GM12801 (cell line): ENCODE measurements around the gene IRF3.

Experiments
- TF ChIP-seq, protein P1 (sequence below): IDR thresholded peaks from one replicate; pipeline ENCODE4 v1.5.1; 2011; ENCODE audit warnings: control low read depth; ENCODE audit not compliant: insufficient read length; ENCODE audit errors: extremely low read depth

IRF3 gene

DNA sequence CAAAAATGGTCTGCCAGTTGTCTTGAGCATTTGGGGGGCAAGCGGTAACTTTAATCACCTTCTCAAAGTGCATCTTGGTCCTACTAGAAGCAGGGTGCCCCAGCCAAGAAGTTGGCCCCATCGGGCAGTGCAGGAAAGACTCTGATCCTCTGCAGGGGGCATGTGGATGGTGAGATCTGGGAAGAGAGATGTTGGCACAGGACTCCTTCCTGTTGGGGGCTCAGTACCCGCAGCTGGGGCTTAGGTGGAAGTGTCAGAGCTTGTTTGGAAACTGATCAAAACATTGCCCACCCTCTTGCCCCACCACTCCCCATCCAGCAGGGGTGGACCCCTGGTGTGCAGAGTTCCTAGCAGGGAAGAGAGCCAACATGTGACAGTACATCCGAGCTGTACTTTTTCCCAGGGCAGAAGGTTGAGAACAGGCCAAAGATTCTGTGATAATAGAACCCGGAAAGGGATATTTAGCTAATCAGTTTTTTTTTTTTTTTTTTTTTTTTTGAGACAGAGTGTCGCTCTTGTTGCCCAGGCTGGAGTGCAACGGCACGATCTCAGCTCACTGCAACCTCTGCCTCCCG lies 34.6 kb downstream of the IRF3 start:
- TF ChIP-seq, protein P1, sequence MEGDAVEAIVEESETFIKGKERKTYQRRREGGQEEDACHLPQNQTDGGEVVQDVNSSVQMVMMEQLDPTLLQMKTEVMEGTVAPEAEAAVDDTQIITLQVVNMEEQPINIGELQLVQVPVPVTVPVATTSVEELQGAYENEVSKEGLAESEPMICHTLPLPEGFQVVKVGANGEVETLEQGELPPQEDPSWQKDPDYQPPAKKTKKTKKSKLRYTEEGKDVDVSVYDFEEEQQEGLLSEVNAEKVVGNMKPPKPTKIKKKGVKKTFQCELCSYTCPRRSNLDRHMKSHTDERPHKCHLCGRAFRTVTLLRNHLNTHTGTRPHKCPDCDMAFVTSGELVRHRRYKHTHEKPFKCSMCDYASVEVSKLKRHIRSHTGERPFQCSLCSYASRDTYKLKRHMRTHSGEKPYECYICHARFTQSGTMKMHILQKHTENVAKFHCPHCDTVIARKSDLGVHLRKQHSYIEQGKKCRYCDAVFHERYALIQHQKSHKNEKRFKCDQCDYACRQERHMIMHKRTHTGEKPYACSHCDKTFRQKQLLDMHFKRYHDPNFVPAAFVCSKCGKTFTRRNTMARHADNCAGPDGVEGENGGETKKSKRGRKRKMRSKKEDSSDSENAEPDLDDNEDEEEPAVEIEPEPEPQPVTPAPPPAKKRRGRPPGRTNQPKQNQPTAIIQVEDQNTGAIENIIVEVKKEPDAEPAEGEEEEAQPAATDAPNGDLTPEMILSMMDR = no peak

DNA sequence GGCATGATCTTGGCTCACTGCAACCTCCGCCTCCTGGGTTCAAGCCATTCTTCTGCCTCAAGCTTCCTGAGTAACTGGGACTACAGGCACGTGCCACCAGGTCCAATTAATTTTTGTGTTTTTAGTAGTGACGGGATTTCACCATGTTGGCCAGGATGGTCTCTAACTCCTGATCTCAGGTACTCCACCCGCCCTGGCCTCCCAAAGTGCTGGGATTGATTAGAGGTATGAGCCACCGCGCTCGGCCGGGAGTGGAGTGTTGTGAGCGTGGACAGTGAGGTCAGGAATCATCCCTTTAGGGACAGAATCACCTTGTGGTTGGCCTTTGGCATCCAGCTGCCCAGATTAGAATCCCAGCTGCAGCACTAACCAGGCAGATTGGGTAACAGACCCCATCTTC lies 36.0 kb downstream of the IRF3 start:
- TF ChIP-seq, protein P1 = no peak

DNA sequence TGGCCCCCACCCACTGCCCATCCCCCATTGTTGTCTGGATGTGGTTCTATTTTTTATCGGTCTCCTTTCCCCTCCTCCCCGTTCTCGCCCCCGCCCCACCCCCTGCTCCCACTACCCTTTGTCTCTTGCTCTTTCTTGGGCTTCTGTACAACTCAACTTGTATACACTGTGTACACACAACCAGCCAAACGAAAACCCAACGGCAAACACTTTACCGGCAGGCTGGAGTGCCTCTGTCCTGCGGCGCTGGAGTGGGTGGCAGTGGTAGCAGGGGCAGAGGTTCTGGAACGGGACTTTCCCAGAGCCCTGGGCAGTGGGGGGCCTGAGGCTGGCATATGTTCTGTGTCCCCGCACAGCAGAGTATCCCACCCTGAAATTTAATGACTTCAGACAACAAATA lies 39.4 kb downstream of the IRF3 start:
- TF ChIP-seq, protein P1 = no peak

DNA sequence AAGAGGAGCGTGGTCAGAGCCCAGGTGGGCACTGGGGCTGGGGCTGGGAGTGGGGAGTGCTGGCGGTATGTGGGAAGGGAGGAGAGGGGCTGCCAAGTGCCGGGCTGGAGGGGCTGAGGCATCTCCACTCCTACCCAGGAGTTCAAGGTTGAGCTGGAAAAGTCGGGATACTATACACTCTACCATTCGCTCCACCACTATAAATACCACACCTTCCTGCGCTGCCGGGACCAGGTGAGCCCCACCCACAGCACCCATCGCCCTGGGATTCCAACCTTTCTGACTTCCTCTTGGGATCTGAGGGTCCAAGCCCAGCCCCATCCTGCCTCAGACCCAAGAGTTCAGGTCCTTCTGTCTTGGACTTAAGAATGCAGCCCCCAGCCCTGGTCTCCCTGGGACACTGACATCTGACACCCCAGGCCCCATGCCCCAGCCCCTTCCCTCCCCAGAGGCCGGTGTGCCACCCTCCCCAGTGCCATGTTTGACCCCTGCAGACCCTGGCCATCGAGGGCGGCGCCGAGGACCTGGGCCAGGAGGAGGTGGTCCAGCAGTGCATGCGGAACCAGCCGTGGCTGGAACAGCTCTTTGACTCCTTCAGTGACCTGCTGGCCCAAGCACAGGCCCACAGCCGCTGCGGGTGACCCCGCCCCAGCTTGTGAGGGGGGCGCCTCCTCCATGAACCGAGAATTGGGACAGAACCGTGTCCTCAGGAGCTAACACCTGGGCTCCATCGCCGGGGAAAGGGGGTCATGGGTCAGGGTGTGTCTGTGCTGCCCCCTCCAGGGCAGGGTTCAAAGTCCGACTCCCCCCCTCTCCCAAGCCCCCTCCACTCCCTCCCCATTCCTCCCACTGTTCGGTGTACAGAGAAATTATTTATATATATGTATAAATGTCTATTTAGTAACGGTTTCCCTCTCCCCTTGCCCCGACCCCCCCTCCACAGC lies 40.4 kb downstream of the IRF3 start:
- TF ChIP-seq, protein P1 = no peak

DNA sequence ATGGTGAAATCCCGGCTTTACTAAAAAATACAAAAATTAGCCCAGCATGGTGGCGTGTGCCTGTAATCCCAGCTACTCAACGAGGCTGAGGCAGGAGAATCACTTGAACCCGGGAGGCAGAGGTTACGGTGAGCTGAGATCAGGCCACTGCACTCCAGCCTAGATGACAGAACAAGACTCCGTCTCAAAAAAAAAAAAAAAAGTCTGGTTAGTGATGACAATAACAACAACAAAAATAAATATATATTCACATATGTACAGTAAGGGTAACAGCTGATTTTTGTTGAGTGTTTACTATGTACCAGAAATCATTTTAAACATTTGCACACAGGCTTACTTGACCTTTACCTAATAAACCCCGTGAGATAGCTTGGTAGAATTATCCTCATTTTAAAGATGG lies 48.7 kb downstream of the IRF3 start:
- TF ChIP-seq, protein P1 = no peak

DNA sequence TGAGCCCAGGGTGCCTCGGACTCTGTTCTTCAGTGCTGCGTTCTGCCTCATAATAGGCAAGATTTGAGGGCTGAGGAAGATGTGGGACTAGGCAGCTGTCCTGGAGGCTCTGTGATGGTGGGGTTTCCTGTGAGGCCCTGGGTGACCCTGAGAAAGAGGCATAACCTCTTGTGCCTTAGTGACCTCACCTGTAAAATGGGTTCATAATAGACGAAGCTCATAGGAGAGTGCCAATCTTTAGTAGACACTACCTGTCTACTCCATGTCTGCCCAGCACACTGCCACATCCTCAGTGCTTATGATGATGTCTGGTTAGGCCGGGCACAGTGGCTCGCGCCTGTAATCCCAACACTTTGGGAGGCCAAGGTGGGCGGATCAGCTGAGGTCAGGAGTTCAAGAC lies 49.1 kb downstream of the IRF3 start:
- TF ChIP-seq, protein P1 = no peak

DNA sequence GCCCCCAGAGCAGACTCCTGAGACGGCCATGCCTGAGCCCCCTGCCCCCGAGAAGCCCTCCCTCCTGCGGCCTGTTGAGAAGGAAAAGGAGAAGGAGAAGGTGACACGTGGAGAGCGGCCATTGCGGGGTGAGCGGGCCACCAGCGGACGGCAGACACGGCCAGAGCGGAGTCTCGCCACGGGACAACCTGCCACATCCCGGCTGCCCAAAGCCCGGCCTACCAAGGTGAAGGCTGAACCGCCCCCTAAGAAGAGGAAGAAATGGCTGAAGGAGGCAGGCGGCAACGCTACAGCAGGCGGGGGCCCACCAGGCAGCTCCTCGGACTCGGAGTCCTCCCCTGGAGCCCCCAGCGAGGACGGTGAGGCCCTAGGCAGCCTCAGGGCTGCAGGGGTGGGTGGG lies 49.8 kb downstream of the IRF3 start:
- TF ChIP-seq, protein P1 = no peak
